ENCODE data around the gene SIK3. TPM values are rescaled to one million over a fixed set of nuclear protein-coding genes. Genes with fewer than 3 reads are reported as not detected.

The SIK3 gene
- total and polyA plus RNA-seq, 2 donors (not counting 3 experiments of a cell fraction or from before 2014, with no cell fraction given), result 10.3 to 21.3 TPM

DNA sequence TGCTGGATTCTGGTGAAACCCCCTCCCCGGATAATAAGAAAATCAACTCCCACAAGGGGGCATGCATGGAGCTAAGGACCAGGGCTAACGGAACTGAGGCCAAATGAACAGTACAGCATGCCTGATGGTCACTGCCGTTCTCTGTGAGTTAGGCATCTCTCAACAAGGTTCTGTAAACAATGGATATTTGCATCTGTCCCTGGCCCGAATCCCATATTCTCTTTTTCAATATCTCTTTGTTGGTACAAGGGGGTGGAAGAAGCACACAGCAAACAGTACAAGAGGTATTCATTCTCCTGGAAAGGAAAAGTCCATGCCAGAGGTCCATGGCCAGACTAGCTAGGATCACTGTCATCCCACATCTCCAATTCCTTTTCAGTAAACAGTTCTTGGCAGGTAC, 228.6 kb downstream of the SIK3 start:
- no peak for TF ChIP-seq FOS (IDR thresholded peaks at IDR 0.05; ENCODE audit: borderline replicate concordance, insufficient read depth, low read length)
- TF ChIP-seq, protein P1, sequence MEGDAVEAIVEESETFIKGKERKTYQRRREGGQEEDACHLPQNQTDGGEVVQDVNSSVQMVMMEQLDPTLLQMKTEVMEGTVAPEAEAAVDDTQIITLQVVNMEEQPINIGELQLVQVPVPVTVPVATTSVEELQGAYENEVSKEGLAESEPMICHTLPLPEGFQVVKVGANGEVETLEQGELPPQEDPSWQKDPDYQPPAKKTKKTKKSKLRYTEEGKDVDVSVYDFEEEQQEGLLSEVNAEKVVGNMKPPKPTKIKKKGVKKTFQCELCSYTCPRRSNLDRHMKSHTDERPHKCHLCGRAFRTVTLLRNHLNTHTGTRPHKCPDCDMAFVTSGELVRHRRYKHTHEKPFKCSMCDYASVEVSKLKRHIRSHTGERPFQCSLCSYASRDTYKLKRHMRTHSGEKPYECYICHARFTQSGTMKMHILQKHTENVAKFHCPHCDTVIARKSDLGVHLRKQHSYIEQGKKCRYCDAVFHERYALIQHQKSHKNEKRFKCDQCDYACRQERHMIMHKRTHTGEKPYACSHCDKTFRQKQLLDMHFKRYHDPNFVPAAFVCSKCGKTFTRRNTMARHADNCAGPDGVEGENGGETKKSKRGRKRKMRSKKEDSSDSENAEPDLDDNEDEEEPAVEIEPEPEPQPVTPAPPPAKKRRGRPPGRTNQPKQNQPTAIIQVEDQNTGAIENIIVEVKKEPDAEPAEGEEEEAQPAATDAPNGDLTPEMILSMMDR (IDR thresholded peaks at IDR 0.05; ENCODE audit: extremely low read depth in 1 of 2, insufficient read depth in 1 of 2, low read depth in 1 of 2, low read length in 2 of 2), result no peak
- Histone ChIP-seq H3K9me1 (replicated peaks; ENCODE audit: control insufficient read depth, extremely low read depth, insufficient read depth, low read length) (no peaks in the 10 kb centered on the region), H4K20me1 (replicated peaks; ENCODE audit: control insufficient read depth, extremely low read depth, insufficient read depth, low read length) (no peaks in the 10 kb centered on the region), H3K4me3 (replicated peaks in 1 of 3; ENCODE audit: insufficient read depth in 1 of 3, low read depth in 1 of 3, low read length in 3 of 3) (no peak overlapping the region), H2AFZ (ENCODE audit: low read depth, low read length) (no peak overlapping the region), H3K36me3 (ENCODE audit: control insufficient read depth in 2 of 2, extremely low read depth in 1 of 2, insufficient read depth in 2 of 2, low read length in 2 of 2) (peaks cover 6 to 11% of the 10 kb centered on the region in 2 experiments), H3K4me2 (ENCODE audit: insufficient read depth, low read length) (no peak overlapping the region), H3K9ac (replicated peaks; ENCODE audit: extremely low read depth, insufficient read depth, low read length) (no peak overlapping the region), H3K79me2 (ENCODE audit: control insufficient read depth, insufficient read depth, low read length) (no peaks in the 10 kb centered on the region), H3K27ac (ENCODE audit: insufficient read depth, low read depth, low read length) (no peak overlapping the region), H3K4me1 (ENCODE audit: control insufficient read depth, extremely low read depth, insufficient read depth, low read length) (peaks cover 6% of the 10 kb centered on the region), H3K27me3 (ENCODE audit: control insufficient read depth in 2 of 2, insufficient read depth in 2 of 2, low read length in 2 of 2) (no peaks in the 10 kb centered on the region), H3K9me3 (replicated peaks; ENCODE audit: control insufficient read depth, insufficient read depth, low read length) (no peaks in the 10 kb centered on the region)
- CTCF ChIA-PET, result interaction anchor here (1.2 kb wide), 1 partner anchor 78 kb away, joined by 3 read pairs; the partner anchor contains the start of gene APOA5
- intact Hi-C loops (cut with micrococcal nuclease), result loop anchor here (5.0 kb wide), 1 partner anchor 77 kb away; the partner anchor contains the start of gene APOA5
- dilution Hi-C loops (cut with MboI; ENCODE audit: extremely low pct_ligation_motif_present, low sequenced_read_pairs), result no loop called here
- FAIRE-seq, result no peak
- no peak for DNase-seq (ENCODE audit: low read depth, low spot score)
- no TSS peak for BruUV-seq (replicated peaks)
- POLR2A ChIA-PET, result no interaction called here

DNA sequence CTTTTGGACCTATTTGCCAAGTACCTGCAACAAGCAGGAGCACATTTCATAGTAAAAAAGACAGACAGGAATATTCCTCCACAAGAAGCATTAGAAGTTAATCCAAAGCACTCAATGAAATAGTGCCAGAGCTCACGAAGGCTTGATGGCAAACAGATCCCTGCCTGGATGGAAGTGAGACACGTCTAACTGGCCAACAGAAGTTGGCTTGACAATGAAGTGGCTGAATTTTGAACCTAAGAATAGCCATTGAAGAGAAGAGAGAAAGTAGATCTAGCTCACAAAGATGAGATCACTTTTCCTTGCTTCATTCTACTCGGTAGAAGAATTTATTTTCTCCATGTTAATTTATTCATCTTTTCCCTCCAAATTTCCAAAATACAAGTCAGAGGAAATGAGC, 230.2 kb downstream of the SIK3 start:
- FAIRE-seq (no peak), DNase-seq (ENCODE audit: low read depth, low spot score) (no peak)
- intact Hi-C loops (cut with micrococcal nuclease) (loop anchor here (5.0 kb wide), 1 partner anchor 76 kb away; the partner anchor contains the start of gene APOA5), dilution Hi-C loops (cut with MboI; ENCODE audit: extremely low pct_ligation_motif_present, low sequenced_read_pairs) (no loop called here)
- Histone ChIP-seq H3K9me1 (replicated peaks; ENCODE audit: control insufficient read depth, extremely low read depth, insufficient read depth, low read length) (no peaks in the 10 kb centered on the region), H3K9ac (replicated peaks; ENCODE audit: extremely low read depth, insufficient read depth, low read length) (no peak overlapping the region), H3K9me3 (replicated peaks; ENCODE audit: control insufficient read depth, insufficient read depth, low read length) (no peaks in the 10 kb centered on the region), H2AFZ (ENCODE audit: low read depth, low read length) (no peak overlapping the region), H3K79me2 (ENCODE audit: control insufficient read depth, insufficient read depth, low read length) (no peaks in the 10 kb centered on the region), H3K4me3 (replicated peaks in 1 of 3; ENCODE audit: insufficient read depth in 1 of 3, low read depth in 1 of 3, low read length in 3 of 3) (no peak overlapping the region), H3K27me3 (ENCODE audit: control insufficient read depth in 2 of 2, insufficient read depth in 2 of 2, low read length in 2 of 2) (no peaks in the 10 kb centered on the region), H3K4me2 (ENCODE audit: insufficient read depth, low read length) (no peak overlapping the region), H3K36me3 (ENCODE audit: control insufficient read depth in 2 of 2, extremely low read depth in 1 of 2, insufficient read depth in 2 of 2, low read length in 2 of 2) (peaks cover 6 to 11% of the 10 kb centered on the region in 2 experiments), H3K4me1 (ENCODE audit: control insufficient read depth, extremely low read depth, insufficient read depth, low read length) (peaks cover 6% of the 10 kb centered on the region), H4K20me1 (replicated peaks; ENCODE audit: control insufficient read depth, extremely low read depth, insufficient read depth, low read length) (no peaks in the 10 kb centered on the region), H3K27ac (ENCODE audit: insufficient read depth, low read depth, low read length) (no peak overlapping the region)
- CTCF ChIA-PET, result interaction anchor here (0.8 to 0.9 kb wide), 2 partner anchors 12 to 77 kb away, joined by 3 read pairs; partner anchors contain the start of gene APOA5
- POLR2A ChIA-PET, result no interaction called here
- BruUV-seq (replicated peaks), result no TSS peak
- TF ChIP-seq EZH2 (IDR thresholded peaks at IDR 0.05; ENCODE audit: borderline replicate concordance, low read depth, low read length, severe bottlenecking), result no peak
- TF ChIP-seq, protein P1 (IDR thresholded peaks at IDR 0.05; ENCODE audit: extremely low read depth in 1 of 2, insufficient read depth in 1 of 2, low read depth in 1 of 2, low read length in 2 of 2), result no peak
- no peak for TF ChIP-seq JUN (IDR thresholded peaks at IDR 0.05; ENCODE audit: borderline replicate concordance, insufficient read depth, insufficient read length, low read depth)
- no peak for TF ChIP-seq MYC (IDR thresholded peaks at IDR 0.05; ENCODE audit: low read depth, low read length)
- TF ChIP-seq POLR2AphosphoS5 (IDR thresholded peaks at IDR 0.05; ENCODE audit: insufficient read depth, low read depth, low read length), result no peak
- TF ChIP-seq POLR2A (IDR thresholded peaks at IDR 0.05; ENCODE audit: low read depth, low read length), result no peak
- no peak for TF ChIP-seq FOS (IDR thresholded peaks at IDR 0.05; ENCODE audit: borderline replicate concordance, insufficient read depth, low read length)
- TF ChIP-seq GATA2 (IDR thresholded peaks at IDR 0.05; ENCODE audit: insufficient read depth, insufficient read length, low read depth, low read length), result no peak
- TF ChIP-seq, protein P2, sequence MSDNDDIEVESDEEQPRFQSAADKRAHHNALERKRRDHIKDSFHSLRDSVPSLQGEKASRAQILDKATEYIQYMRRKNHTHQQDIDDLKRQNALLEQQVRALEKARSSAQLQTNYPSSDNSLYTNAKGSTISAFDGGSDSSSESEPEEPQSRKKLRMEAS (IDR thresholded peaks at IDR 0.05; ENCODE audit: insufficient read depth, insufficient read length), result no peak

Measured in endothelial cell of umbilical vein (primary cell).